Measurements from ENCODE around the gene TP53AIP1. TPM values are rescaled to one million over a fixed set of nuclear protein-coding genes. Genes with fewer than 3 reads are reported as not detected.

Gene TP53AIP1
- total and polyA plus RNA-seq, 7 donors, result 0.07 to 0.51 (median 0.08) TPM; not detected in 4

GRCh38 chr11:128917144-128917724 lies 25.4 kb downstream of the TP53AIP1 start:
- intact Hi-C loops (cut with DNase I), result loop anchor here in 1 of 2 donors (2.0 kb wide), 1 partner anchor 50 kb away; no protein-coding TSS in a partner anchor
- ATAC-seq (no peak), DNase-seq (no peak)
- TF ChIP-seq, protein P1, sequence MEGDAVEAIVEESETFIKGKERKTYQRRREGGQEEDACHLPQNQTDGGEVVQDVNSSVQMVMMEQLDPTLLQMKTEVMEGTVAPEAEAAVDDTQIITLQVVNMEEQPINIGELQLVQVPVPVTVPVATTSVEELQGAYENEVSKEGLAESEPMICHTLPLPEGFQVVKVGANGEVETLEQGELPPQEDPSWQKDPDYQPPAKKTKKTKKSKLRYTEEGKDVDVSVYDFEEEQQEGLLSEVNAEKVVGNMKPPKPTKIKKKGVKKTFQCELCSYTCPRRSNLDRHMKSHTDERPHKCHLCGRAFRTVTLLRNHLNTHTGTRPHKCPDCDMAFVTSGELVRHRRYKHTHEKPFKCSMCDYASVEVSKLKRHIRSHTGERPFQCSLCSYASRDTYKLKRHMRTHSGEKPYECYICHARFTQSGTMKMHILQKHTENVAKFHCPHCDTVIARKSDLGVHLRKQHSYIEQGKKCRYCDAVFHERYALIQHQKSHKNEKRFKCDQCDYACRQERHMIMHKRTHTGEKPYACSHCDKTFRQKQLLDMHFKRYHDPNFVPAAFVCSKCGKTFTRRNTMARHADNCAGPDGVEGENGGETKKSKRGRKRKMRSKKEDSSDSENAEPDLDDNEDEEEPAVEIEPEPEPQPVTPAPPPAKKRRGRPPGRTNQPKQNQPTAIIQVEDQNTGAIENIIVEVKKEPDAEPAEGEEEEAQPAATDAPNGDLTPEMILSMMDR (IDR thresholded peaks at IDR 0.05), result no peak
- no peaks in the 10 kb centered on the region for H3K4me1 ChIP-seq
- no peak overlapping the region for H3K4me3 ChIP-seq
- 51 to 57% (median 52%) methylated on average over 5 of the region's 5 CpGs for whole genome bisulfite sequencing, 3 donors
- H3K27me3 ChIP-seq (ENCODE audit: insufficient read depth in 3 of 3, low read length in 2 of 3), result peaks cover 0 to 6% (median 5%) of the 10 kb centered on the region in 3 donors
- H3K9me3 ChIP-seq, result no peaks in the 10 kb centered on the region
- no peaks in the 10 kb centered on the region for H3K36me3 ChIP-seq (ENCODE audit: insufficient read depth in 1 of 2, low read depth in 1 of 2)
- H3K27ac ChIP-seq, result no peak overlapping the region

DNA sequence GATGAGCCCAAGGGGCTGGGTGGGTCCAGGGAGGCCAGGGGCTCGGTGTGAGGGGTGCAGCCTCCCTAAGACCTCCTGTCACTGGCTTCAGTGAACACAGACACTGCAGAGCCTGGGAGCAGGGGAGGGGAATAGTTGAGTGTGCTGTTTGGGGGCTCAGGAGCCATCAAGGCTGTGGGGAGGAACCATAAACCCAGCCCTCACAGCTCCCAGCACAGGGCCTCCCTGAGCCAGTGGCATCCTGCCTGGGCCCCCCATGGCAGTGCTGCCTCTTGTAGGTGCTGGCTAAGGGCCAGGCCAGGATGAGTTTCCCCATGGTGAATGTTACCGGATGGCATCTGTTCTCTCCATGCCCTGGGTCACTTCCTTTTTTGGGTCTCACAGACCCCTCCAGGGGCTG lies 26.0 kb downstream of the TP53AIP1 start:
- DNase-seq (no peak), ATAC-seq (no peak)
- H3K9me3 ChIP-seq, result no peaks in the 10 kb centered on the region
- no peaks in the 10 kb centered on the region for H3K4me1 ChIP-seq
- TF ChIP-seq, protein P1 (IDR thresholded peaks at IDR 0.05), result no peak
- H3K27ac ChIP-seq, result no peak overlapping the region
- H3K36me3 ChIP-seq (ENCODE audit: insufficient read depth in 1 of 2, low read depth in 1 of 2), result no peaks in the 10 kb centered on the region
- no peak overlapping the region for H3K4me3 ChIP-seq
- 82 to 86% (median 84%) methylated on average over 2 of the region's 2 CpGs for WGBS, 3 donors
- peaks cover 0 to 6% (median 5%) of the 10 kb centered on the region in 3 donors for H3K27me3 ChIP-seq (ENCODE audit: insufficient read depth in 3 of 3, low read length in 2 of 3)
- intact Hi-C loops (cut with DNase I), result loop anchor here in 1 of 2 donors (2.0 kb wide), 1 partner anchor 50 kb away; no protein-coding TSS in a partner anchor

DNA sequence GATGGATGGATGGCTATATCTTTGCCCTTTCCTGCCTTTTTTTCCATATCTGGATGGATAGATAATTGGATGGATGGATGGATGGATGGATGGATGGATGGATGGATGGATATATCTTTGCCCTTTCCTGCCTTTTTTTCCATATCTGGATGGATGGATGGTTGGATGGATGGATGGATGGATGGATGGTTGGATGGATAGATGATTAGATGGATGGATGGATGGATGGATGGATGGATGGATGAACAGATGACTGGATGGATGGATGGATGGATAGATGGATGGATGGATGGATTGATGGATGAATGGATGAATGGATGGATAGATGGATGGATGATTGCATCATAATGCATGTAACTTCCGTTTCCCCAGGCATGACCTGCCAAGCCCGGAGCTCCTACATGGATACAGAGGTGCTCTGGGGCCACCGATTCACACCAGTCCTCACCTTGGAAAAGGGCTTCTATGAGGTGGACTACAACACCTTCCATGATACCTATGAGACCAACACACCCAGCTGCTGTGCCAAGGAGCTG lies 26.6 kb downstream of the TP53AIP1 start:
- H3K4me1 ChIP-seq, result no peaks in the 10 kb centered on the region
- no peak overlapping the region for H3K27ac ChIP-seq
- 68 to 82% (median 78%) methylated on average over 3 of the region's 3 CpGs for WGBS, 3 donors
- H3K27me3 ChIP-seq (ENCODE audit: insufficient read depth in 3 of 3, low read length in 2 of 3), result peaks cover 0 to 10% (median 5%) of the 10 kb centered on the region in 3 donors
- no peaks in the 10 kb centered on the region for H3K9me3 ChIP-seq
- TF ChIP-seq, protein P1 (IDR thresholded peaks at IDR 0.05), result no peak
- ATAC-seq, result no peak
- no peaks in the 10 kb centered on the region for H3K36me3 ChIP-seq (ENCODE audit: insufficient read depth in 1 of 2, low read depth in 1 of 2)
- no peak overlapping the region for H3K4me3 ChIP-seq
- no peak for DNase-seq
- intact Hi-C loops (cut with DNase I), result loop anchor here in 1 of 2 donors (2.0 kb wide), 1 partner anchor 51 kb away; no protein-coding TSS in a partner anchor

DNA sequence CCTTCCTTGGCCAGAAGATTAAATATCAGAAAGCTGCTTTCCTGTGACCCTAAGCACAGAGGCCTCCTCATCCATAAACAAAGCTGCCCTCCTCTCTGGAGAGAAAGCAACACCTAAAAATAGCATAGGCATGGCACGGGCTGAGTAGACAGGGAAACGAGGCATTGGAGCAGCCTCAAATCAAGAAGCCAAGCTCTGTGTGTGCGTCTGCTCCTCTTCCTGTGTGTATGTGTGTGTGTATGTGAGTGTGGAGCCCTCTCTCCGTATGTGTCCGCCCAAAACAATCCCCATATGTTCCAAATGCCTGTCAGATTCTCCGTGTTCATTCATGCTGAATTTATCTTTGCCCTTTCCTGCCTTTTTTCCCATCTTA lies 27.5 kb downstream of the TP53AIP1 start:
- peaks cover 0 to 12% (median 2%) of the 10 kb centered on the region in 3 donors for H3K27me3 ChIP-seq (ENCODE audit: insufficient read depth in 3 of 3, low read length in 2 of 3)
- H3K4me1 ChIP-seq, result no peaks in the 10 kb centered on the region
- ATAC-seq (no peak), DNase-seq (no peak)
- intact Hi-C loops (cut with DNase I), result no loop called here
- H3K4me3 ChIP-seq, result no peak overlapping the region
- no peaks in the 10 kb centered on the region for H3K9me3 ChIP-seq
- TF ChIP-seq, protein P1 (IDR thresholded peaks at IDR 0.05), result no peak
- WGBS, 3 donors, result 38 to 52% (median 39%) methylated on average over 6 of the region's 6 CpGs
- H3K36me3 ChIP-seq (ENCODE audit: insufficient read depth in 1 of 2, low read depth in 1 of 2), result no peaks in the 10 kb centered on the region
- H3K27ac ChIP-seq, result no peak overlapping the region
